PC-3 (cell line): ENCODE results near the gene RTL5. TPM values are rescaled to one million over a fixed set of nuclear protein-coding genes. Genes with fewer than 3 reads are reported as not detected.

Source experiments
- ATAC-seq: fragments of 200-7000 bp; cut with Tn5 transposase; 2 replicates; pipeline ENCODE4 v1.9.1; 2020; ENCODE audit warnings: mild to moderate bottlenecking, moderate library complexity
- BruUV-seq: library from RNA; stranded (reverse); fragments of 400-500 nt; replicated peaks from 2 replicates; lab custom pipeline; 2021; lab: Mats Ljungman, UMichigan
- CTCF ChIA-PET: fragments of 300-600 bp; sonication (Branson Sonifier 250); formaldehyde crosslinking; loops from one replicate; lab custom pipeline; 2022; ENCODE audit warnings: antibody characterized with exemption; lab: Charles Lee
- POLR2A ChIA-PET: fragments of 300-600 bp; sonication (Branson Sonifier 250); formaldehyde crosslinking; loops from one replicate; lab custom pipeline; 2022; ENCODE audit warnings: antibody characterized with exemption; ENCODE audit not compliant: unreplicated experiment; lab: Charles Lee
- DNase-seq: peaks from one replicate; pipeline ENCODE4 v3.0.0-alpha.2; 2015
- H2AFZ ChIP-seq: fragments of 300-600 bp; sonication (generic); 2 replicates; pipeline ENCODE4 v1.6.0; 2016; ENCODE audit warnings: antibody characterized with exemption, low read length
- H3F3A ChIP-seq: fragments of 300-600 bp; sonication (generic); one replicate; pipeline ENCODE4 v1.6.0; 2017; ENCODE audit warnings: antibody characterized with exemption, low read length, control low read depth, mild to moderate bottlenecking; ENCODE audit not compliant: unreplicated experiment
- H3K27ac ChIP-seq: fragments of 300-600 bp; sonication (generic); 2 replicates; pipeline ENCODE4 v1.5.1; 2016; ENCODE audit warnings: mild to moderate bottlenecking, low read length
- H3K27me3 ChIP-seq: fragments of 300-600 bp; sonication (generic); 2 replicates; pipeline ENCODE4 v1.6.1; 2016; ENCODE audit warnings: low read length, mixed read lengths
- H3K36me3 ChIP-seq: fragments of 300-600 bp; sonication (generic); 2 replicates; pipeline ENCODE4 v1.6.1; 2016; ENCODE audit warnings: low read depth, mixed run types, low read length, mixed read lengths
- H3K4me1 ChIP-seq: fragments of 300-600 bp; sonication (generic); 2 replicates; pipeline ENCODE4 v1.5.1; 2016; ENCODE audit warnings: low read length; ENCODE audit not compliant: insufficient read depth
- H3K4me2 ChIP-seq: fragments of 300-600 bp; sonication (generic); 2 replicates; pipeline ENCODE4 v1.6.0; 2016; ENCODE audit warnings: low read length
- H3K4me3 ChIP-seq: fragments of 300-600 bp; sonication (generic); 2 replicates; pipeline ENCODE4 v1.5.1; 2016; ENCODE audit warnings: mild to moderate bottlenecking, low read length, mixed read lengths
- H3K79me2 ChIP-seq: fragments of 300-600 bp; sonication (generic); 2 replicates; pipeline ENCODE4 v1.6.1; 2017; ENCODE audit warnings: low read length, mixed read lengths
- H3K9ac ChIP-seq: fragments of 300-600 bp; sonication (generic); 2 replicates; pipeline ENCODE4 v1.6.0; 2016; ENCODE audit warnings: mild to moderate bottlenecking, low read length
- H3K9me2 ChIP-seq: fragments of 300-600 bp; sonication (generic); replicated peaks from 2 replicates; pipeline ENCODE4 v1.6.1; 2016; ENCODE audit warnings: mixed run types, low read length, mixed read lengths
- H3K9me3 ChIP-seq: fragments of 300-600 bp; sonication (generic); 2 replicates; pipeline ENCODE4 v1.6.1; 2016; ENCODE audit warnings: low read length, mixed read lengths
- H4K20me1 ChIP-seq: fragments of 300-600 bp; sonication (generic); 2 replicates; pipeline ENCODE4 v1.6.1; 2016; ENCODE audit warnings: low read length, mixed read lengths
- CTCF ChIP-seq: fragments of 300-600 bp; sonication (generic); conservative IDR thresholded peaks from 2 replicates; pipeline ENCODE4 v1.5.1; 2017; ENCODE audit warnings: antibody characterized with exemption, low read depth, mild to moderate bottlenecking, low read length
- EZH2 ChIP-seq: fragments of 300-600 bp; sonication (generic); IDR thresholded peaks from one replicate; pipeline ENCODE4 v1.6.1; 2017; ENCODE audit warnings: antibody characterized with exemption, mild to moderate bottlenecking, low read length; ENCODE audit not compliant: unreplicated experiment
- EZH2phosphoT487 ChIP-seq: fragments of 300-600 bp; sonication (generic); IDR thresholded peaks from 2 replicates; pipeline ENCODE4 v1.6.1; 2018; ENCODE audit warnings: mild to moderate bottlenecking, antibody characterized with exemption, low read length, borderline replicate concordance
- intact Hi-C: fragments of 100-400 bp; cut with micrococcal nuclease; formaldehyde crosslinking; loops from 2 replicates; pipeline ENCODE4 v1.9.0; 2023
- total RNA-seq: library from RNA; depleted of rRNA; stranded (reverse); fragments of >200 nt; gene quantifications from 2 replicates; pipeline ENCODE4 v1.2.3, GENCODE V29; 2014

RTL5 gene
- total RNA-seq, 1 experiment from 2014 or later: 0.40 TPM

- no peak overlapping the region for H3K27ac ChIP-seq
- ChIA-PET CTCF (no interaction called here), POLR2A (no interaction called here)
- H3K36me3 ChIP-seq: no peaks in the 10 kb centered on the region
- no peaks in the 10 kb centered on the region for H3F3A ChIP-seq
- no peak overlapping the region for H2AFZ ChIP-seq
- H3K9ac ChIP-seq: no peak overlapping the region
- no peaks in the 10 kb centered on the region for H3K9me3 ChIP-seq
- no peaks in the 10 kb centered on the region for H3K79me2 ChIP-seq
- H3K9me2 ChIP-seq: no peaks in the 10 kb centered on the region
- no peak overlapping the region for H3K4me3 ChIP-seq
- H4K20me1 ChIP-seq: no peaks in the 10 kb centered on the region
- no peak for DNase-seq
- H3K4me1 ChIP-seq: peaks cover 23% of the 10 kb centered on the region
- TF ChIP-seq EZH2 (no peak), EZH2phosphoT487 (no peak), CTCF (no peak)
- no peaks in the 10 kb centered on the region for H3K27me3 ChIP-seq
- BruUV-seq: no TSS peak
- intact Hi-C loops: no loop called here
- H3K4me2 ChIP-seq: no peak overlapping the region
- no peak for ATAC-seq
Observed at GRCh38 chrX:72123471-72124185, 8.1 kb downstream of the RTL5 start.

DNA sequence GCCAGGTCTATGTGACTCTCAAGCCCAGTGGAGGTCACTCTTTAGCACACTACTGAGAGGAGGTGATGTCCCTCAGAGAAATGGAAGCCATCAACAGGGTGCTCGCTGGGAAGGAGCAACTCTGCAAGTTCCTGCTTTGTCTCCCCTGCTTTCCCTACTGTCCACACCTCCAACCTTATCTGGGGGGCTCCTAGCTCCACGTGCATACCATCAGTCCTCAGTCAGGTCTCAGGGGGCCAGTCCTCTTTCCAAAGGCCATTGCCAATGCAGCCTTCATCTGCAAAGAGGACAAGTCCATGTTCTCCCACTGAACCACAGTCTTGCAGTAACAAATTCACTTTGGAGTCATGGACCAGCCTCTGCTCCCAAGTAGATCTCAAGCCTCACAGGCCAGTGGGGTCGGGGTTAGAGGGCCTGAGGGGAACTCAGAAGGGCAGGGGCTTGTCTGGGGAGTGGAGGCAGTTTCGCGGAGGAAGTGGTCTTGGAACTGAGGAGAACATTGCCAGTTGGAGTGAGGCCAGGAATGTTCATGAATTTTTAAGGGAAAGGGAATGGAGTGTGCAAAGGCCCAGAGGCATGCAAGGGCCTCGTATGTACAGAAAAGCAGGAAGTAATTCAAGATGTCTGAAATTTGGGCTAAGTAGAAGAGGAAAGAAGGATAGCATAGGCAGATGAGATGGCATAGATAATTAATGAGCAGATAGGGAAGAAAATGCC is 8.9 kb downstream of the RTL5 start:
- no peak overlapping the region for H3K4me2 ChIP-seq
- no peak for TF ChIP-seq CTCF
- no peak for TF ChIP-seq EZH2
- TF ChIP-seq EZH2phosphoT487: no peak
- no peak overlapping the region for H3K27ac ChIP-seq
- no peaks in the 10 kb centered on the region for H3K9me2 ChIP-seq
- intact Hi-C loops: no loop called here
- H3K79me2 ChIP-seq: no peaks in the 10 kb centered on the region
- POLR2A ChIA-PET: no interaction called here
- no TSS peak for BruUV-seq
- no peaks in the 10 kb centered on the region for H3K9me3 ChIP-seq
- CTCF ChIA-PET: no interaction called here
- H4K20me1 ChIP-seq: no peaks in the 10 kb centered on the region
- no peak overlapping the region for H3K9ac ChIP-seq
- ATAC-seq: no peak
- H3K4me3 ChIP-seq: no peak overlapping the region
- no peaks in the 10 kb centered on the region for H3F3A ChIP-seq
- H2AFZ ChIP-seq: no peak overlapping the region
- DNase-seq: no peak
- peaks cover 23% of the 10 kb centered on the region for H3K4me1 ChIP-seq
- no peaks in the 10 kb centered on the region for H3K27me3 ChIP-seq
- H3K36me3 ChIP-seq: no peaks in the 10 kb centered on the region

DNA sequence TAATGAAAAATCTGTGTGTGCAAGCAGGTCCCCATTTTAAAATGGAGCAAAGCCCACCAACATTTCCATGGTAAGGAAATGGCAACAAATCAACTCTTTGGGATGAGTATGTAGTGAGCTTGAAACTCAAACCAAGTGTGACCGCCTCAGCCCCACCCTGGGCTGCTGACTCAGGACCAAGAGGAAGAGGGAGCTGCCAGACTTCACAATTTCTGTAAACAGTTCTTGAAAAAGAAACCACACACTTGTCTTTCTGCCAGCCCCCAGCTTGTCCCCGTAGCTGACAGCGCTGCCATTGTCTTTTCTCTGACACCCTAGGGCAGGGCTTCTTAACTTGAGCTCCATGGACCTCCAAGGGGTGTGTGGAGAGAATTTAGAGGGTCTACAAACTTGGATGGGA is 10.3 kb downstream of the RTL5 start:
- Histone ChIP-seq H3K4me3 (no peak overlapping the region), H3K4me1 (peaks cover 22% of the 10 kb centered on the region), H3K4me2 (peak overlapping the region; percentile 61), H2AFZ (no peak overlapping the region), H3K27ac (peak overlapping the region; percentile 53), H4K20me1 (no peaks in the 10 kb centered on the region), H3K9me3 (no peaks in the 10 kb centered on the region), H3K27me3 (no peaks in the 10 kb centered on the region), H3K9ac (no peak overlapping the region; the same call in 1 of the 2 replicates), H3K36me3 (no peaks in the 10 kb centered on the region), H3K9me2 (no peaks in the 10 kb centered on the region), H3F3A (no peaks in the 10 kb centered on the region), H3K79me2 (no peaks in the 10 kb centered on the region)
- ATAC-seq (peak; percentile 95), DNase-seq (peak; percentile 85)
- ChIA-PET POLR2A (no interaction called here), CTCF (interaction anchor here (0.6 kb wide), 2 partner anchors 44 to 99 kb away, joined by 4 read pairs; no protein-coding TSS in a partner anchor)
- intact Hi-C loops: no loop called here
- TF ChIP-seq EZH2: no peak
- no peak for TF ChIP-seq CTCF
- no peak for TF ChIP-seq EZH2phosphoT487
- BruUV-seq: no TSS peak
